Measurements from ENCODE around the gene QKI.
"Not testable (repeated sequence)": the region's sequence is repeated elsewhere in the genome, so short reads cannot be mapped to it uniquely, and the experiment has no call there.

Gene QKI

GRCh38 chr6:163439997-163440396 is 25.5 kb downstream of the QKI start:
- no peak for DNase-seq (ENCODE audit: low read depth)

- DNase-seq (ENCODE audit: low read depth), result no peak
Measured at GRCh38 chr6:163442336-163442735, 27.8 kb downstream of the QKI start.

GRCh38 chr6:163444077-163444476 is 29.6 kb downstream of the QKI start:
- no peak for DNase-seq (ENCODE audit: low read depth)

GRCh38 chr6:163446549-163446948 is 32.0 kb downstream of the QKI start:
- no peak for DNase-seq (ENCODE audit: low read depth)

GRCh38 chr6:163449076-163449475 is 34.6 kb downstream of the QKI start:
- no peak for DNase-seq (ENCODE audit: low read depth)

GRCh38 chr6:163454425-163454824 is 39.9 kb downstream of the QKI start:
- DNase-seq (ENCODE audit: low read depth), result no peak

- no peak for DNase-seq (ENCODE audit: low read depth)
Measured at GRCh38 chr6:163455552-163455951, 41.0 kb downstream of the QKI start.

- no peak for DNase-seq (ENCODE audit: low read depth)
Measured at GRCh38 chr6:163457637-163458561, 43.4 kb downstream of the QKI start.

- no peak for DNase-seq (ENCODE audit: low read depth)
Measured at GRCh38 chr6:163459007-163459406, 44.5 kb downstream of the QKI start.

- DNase-seq (ENCODE audit: low read depth), result no peak
Measured at GRCh38 chr6:163459536-163459935, 45.0 kb downstream of the QKI start.

GRCh38 chr6:163460307-163460782 is 45.8 kb downstream of the QKI start:
- DNase-seq (ENCODE audit: low read depth), result no peak

GRCh38 chr6:163461696-163462095 is 47.2 kb downstream of the QKI start:
- no peak for DNase-seq (ENCODE audit: low read depth)

GRCh38 chr6:163463180-163463579 is 48.7 kb downstream of the QKI start:
- no peak for DNase-seq (ENCODE audit: low read depth)

GRCh38 chr6:163463795-163464194 is 49.3 kb downstream of the QKI start:
- no peak for DNase-seq (ENCODE audit: low read depth)

GRCh38 chr6:163466839-163467390 is 52.4 kb downstream of the QKI start:
- DNase-seq (ENCODE audit: low read depth), result no peak

- no peak for DNase-seq (ENCODE audit: low read depth)
Measured at GRCh38 chr6:163468738-163469137, 54.2 kb downstream of the QKI start.

- DNase-seq (ENCODE audit: low read depth), result no peak
Measured at GRCh38 chr6:163469459-163469985, 55.0 kb downstream of the QKI start.

GRCh38 chr6:163470611-163471010 is 56.1 kb downstream of the QKI start:
- no peak for DNase-seq (ENCODE audit: low read depth)

GRCh38 chr6:163474581-163474980 is 60.1 kb downstream of the QKI start:
- DNase-seq (ENCODE audit: low read depth), result no peak

- DNase-seq (ENCODE audit: low read depth), result not testable (repeated sequence)
Measured at GRCh38 chr6:163476946-163477345, 62.4 kb downstream of the QKI start.

- no peak for DNase-seq (ENCODE audit: low read depth)
Measured at GRCh38 chr6:163483107-163483506, 68.6 kb downstream of the QKI start.

- DNase-seq (ENCODE audit: low read depth), result no peak
Measured at GRCh38 chr6:163485388-163485851, 70.9 kb downstream of the QKI start.

GRCh38 chr6:163486821-163487220 is 72.3 kb downstream of the QKI start:
- no peak for DNase-seq (ENCODE audit: low read depth)

All from T follicular helper cell (primary cell).